ENCODE measurements around the gene FAM171A2. TPM values are rescaled to one million over a fixed set of nuclear protein-coding genes. Genes with fewer than 3 reads are reported as not detected.

Gene FAM171A2
- total RNA-seq, 1 experiment from 2014 or later = 29.9 TPM

DNA sequence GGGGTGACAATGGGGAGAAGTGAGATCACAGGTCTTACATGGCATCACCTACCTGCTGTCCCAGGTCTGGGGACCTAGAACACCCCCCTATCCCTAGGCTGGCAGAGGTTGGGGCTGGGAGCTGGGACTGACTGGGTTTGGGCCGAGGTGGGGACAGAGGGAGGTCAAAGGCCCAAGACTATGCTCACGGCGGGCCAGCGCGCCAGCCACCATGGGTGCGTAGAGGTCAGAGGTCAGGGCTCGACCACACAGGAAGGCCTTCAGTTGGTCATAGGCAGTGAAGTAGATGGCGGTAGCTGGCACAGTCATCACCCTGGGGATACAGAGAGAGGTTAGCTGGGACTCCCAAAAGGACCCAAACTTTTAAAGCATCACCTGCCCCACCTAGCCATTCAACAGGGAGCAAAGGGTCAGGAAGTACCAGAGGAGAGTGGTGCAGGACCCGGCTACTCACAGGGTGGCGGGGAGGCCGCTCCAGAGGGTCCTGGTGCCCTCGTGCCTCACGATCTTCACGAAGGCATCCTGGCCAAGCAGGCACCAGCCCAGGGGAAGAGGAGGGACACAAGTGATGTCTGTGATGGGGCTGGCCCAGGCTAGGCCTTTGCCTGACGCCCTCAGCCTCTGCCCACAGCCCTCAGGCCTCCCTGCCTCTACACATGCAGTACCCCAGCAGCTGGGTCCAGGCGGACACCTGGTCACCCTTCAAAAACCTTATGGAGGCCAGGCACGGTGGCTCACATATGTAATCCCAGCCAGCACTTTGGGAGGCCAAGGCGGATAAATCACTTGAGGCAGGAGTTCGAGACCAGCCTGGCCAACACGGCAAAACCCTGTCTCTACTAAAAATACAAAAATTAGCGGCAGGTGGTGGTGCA, 42.2 kb downstream of the FAM171A2 start:
- Mint-ChIP-seq H3K4me1 (peaks cover 14% of the 10 kb centered on the region), H3K36me3 (peaks cover 17% of the 10 kb centered on the region), H3K27ac (no peak overlapping the region), H3K4me3 (no peak overlapping the region; the same call in 1 of the 2 replicates), H3K9me3 (no peaks in the 10 kb centered on the region), H3K27me3 (ENCODE audit: low read depth) (peaks cover 13% of the 10 kb centered on the region)
- CTCF ChIA-PET = interaction anchor here (0.9 to 2.5 kb wide), 4 partner anchors 10 to 111 kb away, joined by 3 to 10 read pairs (median 4); no protein-coding TSS in a partner anchor
- no peak for DNase-seq (ENCODE audit: low spot score)
- TF ChIP-seq, protein P1, sequence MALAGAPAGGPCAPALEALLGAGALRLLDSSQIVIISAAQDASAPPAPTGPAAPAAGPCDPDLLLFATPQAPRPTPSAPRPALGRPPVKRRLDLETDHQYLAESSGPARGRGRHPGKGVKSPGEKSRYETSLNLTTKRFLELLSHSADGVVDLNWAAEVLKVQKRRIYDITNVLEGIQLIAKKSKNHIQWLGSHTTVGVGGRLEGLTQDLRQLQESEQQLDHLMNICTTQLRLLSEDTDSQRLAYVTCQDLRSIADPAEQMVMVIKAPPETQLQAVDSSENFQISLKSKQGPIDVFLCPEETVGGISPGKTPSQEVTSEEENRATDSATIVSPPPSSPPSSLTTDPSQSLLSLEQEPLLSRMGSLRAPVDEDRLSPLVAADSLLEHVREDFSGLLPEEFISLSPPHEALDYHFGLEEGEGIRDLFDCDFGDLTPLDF (CRISPR knock-in tag; IDR thresholded peaks at IDR 0.05) = no peak
- TF ChIP-seq ZNF671 (CRISPR knock-in tag; IDR thresholded peaks at IDR 0.05) = no peak
- TF ChIP-seq, protein P2, sequence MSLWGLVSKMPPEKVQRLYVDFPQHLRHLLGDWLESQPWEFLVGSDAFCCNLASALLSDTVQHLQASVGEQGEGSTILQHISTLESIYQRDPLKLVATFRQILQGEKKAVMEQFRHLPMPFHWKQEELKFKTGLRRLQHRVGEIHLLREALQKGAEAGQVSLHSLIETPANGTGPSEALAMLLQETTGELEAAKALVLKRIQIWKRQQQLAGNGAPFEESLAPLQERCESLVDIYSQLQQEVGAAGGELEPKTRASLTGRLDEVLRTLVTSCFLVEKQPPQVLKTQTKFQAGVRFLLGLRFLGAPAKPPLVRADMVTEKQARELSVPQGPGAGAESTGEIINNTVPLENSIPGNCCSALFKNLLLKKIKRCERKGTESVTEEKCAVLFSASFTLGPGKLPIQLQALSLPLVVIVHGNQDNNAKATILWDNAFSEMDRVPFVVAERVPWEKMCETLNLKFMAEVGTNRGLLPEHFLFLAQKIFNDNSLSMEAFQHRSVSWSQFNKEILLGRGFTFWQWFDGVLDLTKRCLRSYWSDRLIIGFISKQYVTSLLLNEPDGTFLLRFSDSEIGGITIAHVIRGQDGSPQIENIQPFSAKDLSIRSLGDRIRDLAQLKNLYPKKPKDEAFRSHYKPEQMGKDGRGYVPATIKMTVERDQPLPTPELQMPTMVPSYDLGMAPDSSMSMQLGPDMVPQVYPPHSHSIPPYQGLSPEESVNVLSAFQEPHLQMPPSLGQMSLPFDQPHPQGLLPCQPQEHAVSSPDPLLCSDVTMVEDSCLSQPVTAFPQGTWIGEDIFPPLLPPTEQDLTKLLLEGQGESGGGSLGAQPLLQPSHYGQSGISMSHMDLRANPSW (CRISPR knock-in tag; conservative IDR thresholded peaks at IDR 0.05; ENCODE audit: low read depth) = no peak
- no peak for TF ChIP-seq ZNF317 (CRISPR knock-in tag; IDR thresholded peaks at IDR 0.05; ENCODE audit: borderline replicate concordance, low read depth)
- no peak for ATAC-seq
- POLR2A ChIA-PET = no interaction called here

DNA sequence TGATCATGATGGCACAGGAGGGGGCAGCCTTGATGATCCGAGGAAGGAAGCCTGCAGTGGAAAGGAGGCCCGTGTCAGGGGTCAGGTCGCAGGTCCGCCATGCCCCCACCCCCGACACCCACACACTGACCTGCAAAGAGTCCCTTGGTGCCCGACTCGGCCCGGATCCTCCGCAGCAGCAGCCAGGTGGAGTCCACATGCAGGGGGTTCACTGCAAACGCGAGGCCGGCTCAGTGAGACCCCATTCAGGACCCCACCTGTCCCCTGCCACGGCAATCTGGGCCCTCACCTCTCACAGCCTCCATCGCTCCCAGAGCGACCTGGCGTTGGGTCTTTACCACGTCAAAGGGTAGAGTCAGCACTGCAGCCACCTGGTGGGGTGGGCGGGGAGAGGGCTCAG, 43.6 kb downstream of the FAM171A2 start:
- peaks cover 17% of the 10 kb centered on the region for H3K36me3 Mint-ChIP-seq
- DNase-seq (ENCODE audit: low spot score) (no peak), ATAC-seq (no peak)
- H3K27ac Mint-ChIP-seq = no peak overlapping the region
- H3K4me1 Mint-ChIP-seq = peaks cover 17% of the 10 kb centered on the region
- H3K4me3 Mint-ChIP-seq = no peak overlapping the region
- TF ChIP-seq ZBTB21 (CRISPR knock-in tag; IDR thresholded peaks at IDR 0.05; ENCODE audit: borderline replicate concordance) (no peak), KAT7 (CRISPR knock-in tag; IDR thresholded peaks at IDR 0.05; ENCODE audit: borderline replicate concordance) (no peak), TCF7 (CRISPR knock-in tag; IDR thresholded peaks at IDR 0.05; ENCODE audit: low read depth) (no peak), RELA (CRISPR knock-in tag; IDR thresholded peaks at IDR 0.05; ENCODE audit: borderline replicate concordance) (no peak), SMAD4 (CRISPR knock-in tag; IDR thresholded peaks at IDR 0.05) (no peak)
- TF ChIP-seq, protein P1 (CRISPR knock-in tag; IDR thresholded peaks at IDR 0.05) = no peak
- TF ChIP-seq, protein P3, sequence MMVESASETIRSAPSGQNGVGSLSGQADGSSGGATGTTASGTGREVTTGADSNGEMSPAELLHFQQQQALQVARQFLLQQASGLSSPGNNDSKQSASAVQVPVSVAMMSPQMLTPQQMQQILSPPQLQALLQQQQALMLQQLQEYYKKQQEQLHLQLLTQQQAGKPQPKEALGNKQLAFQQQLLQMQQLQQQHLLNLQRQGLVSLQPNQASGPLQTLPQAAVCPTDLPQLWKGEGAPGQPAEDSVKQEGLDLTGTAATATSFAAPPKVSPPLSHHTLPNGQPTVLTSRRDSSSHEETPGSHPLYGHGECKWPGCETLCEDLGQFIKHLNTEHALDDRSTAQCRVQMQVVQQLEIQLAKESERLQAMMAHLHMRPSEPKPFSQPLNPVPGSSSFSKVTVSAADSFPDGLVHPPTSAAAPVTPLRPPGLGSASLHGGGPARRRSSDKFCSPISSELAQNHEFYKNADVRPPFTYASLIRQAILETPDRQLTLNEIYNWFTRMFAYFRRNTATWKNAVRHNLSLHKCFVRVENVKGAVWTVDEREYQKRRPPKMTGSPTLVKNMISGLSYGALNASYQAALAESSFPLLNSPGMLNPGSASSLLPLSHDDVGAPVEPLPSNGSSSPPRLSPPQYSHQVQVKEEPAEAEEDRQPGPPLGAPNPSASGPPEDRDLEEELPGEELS (CRISPR knock-in tag; IDR thresholded peaks at IDR 0.05) = no peak
- ChIA-PET CTCF (interaction anchor here (0.9 to 6.6 kb wide), 6 partner anchors 11 to 110 kb away, joined by 3 to 77 read pairs (median 8); partner anchors contain the start of gene GRN), POLR2A (interaction anchor here (0.6 to 0.8 kb wide), 2 partner anchors 12 to 101 kb away, joined by 3 read pairs; partner anchors contain the start of genes RUNDC3A and UBTF)
- no peaks in the 10 kb centered on the region for H3K9me3 Mint-ChIP-seq
- peaks cover 17% of the 10 kb centered on the region for H3K27me3 Mint-ChIP-seq (ENCODE audit: low read depth)

Data from WTC11 (cell line).